Upper lobe of left lung (tissue), 4 donors: ENCODE results near the gene SPTLC2.
"Not testable (repeated sequence)": the region's sequence is repeated elsewhere in the genome, so short reads cannot be mapped to it uniquely, and the experiment has no call there.

Experiments used
- CTCF ChIP-seq, 6 experiments: fragments of 450-650 bp in 4 of 6; fragments of 200-600 bp in 2 of 6; sonication (generic) in 2 of 6; IDR thresholded peaks; one replicate each; pipeline ENCODE4 v1.5.1; 2016 to 2019; ENCODE audit warnings: antibody characterized with exemption in 6 of 6
- EP300 ChIP-seq, 4 donors: sonication (generic); formaldehyde crosslinking; IDR thresholded peaks; one replicate each; pipeline ENCODE4 v1.5.1; 2017; ENCODE audit warnings: antibody characterized with exemption in 4 of 4, control low read depth in 2 of 4
- POLR2A ChIP-seq, 4 donors: fragments of 450-650 bp; IDR thresholded peaks; one replicate each; pipeline ENCODE4 v1.5.1; 2016 to 2017; ENCODE audit warnings: antibody characterized with exemption in 4 of 4, mild to moderate bottlenecking in 2 of 4
- POLR2AphosphoS5 ChIP-seq, 2 donors: sonication (generic); formaldehyde crosslinking; IDR thresholded peaks; one replicate each; pipeline ENCODE4 v1.5.1; 2017; ENCODE audit warnings: antibody characterized with exemption in 2 of 2

- TF ChIP-seq CTCF, POLR2A, EP300, POLR2AphosphoS5 (IDR thresholded peaks at IDR 0.05): not testable (repeated sequence)
These were observed 19.0 kb upstream of the SPTLC2 start for GRCh38 chr14:77635466-77635865.
